ENCODE data around the gene DNAI2. TPM values are rescaled to one million over a fixed set of nuclear protein-coding genes. Genes with fewer than 3 reads are reported as not detected.

Gene DNAI2
- total RNA-seq, 1 experiment from 2014 or later: not detected

GRCh38 chr17:74235911-74236371, 38.1 kb upstream of the DNAI2 start:
- RAD21 ChIA-PET (ENCODE audit: low non-redundant PET in 1 of 2, low total read pairs in 2 of 2, uncharacterized antibody in 2 of 2, unreplicated experiment in 2 of 2): no interaction called here
- BruUV-seq (replicated peaks): no TSS peak
- peaks cover 0 to 2% of the 10 kb centered on the region in 2 experiments; a peak in 1 of 4 replicates for H3K36me3 ChIP-seq (ENCODE audit: control insufficient read depth in 1 of 2, insufficient read depth in 2 of 2, low read length in 2 of 2)
- no peak for DNase-seq (ENCODE audit: low read depth, low spot score)
- H3K9me2 ChIP-seq (ENCODE audit: insufficient read depth): no peaks in the 10 kb centered on the region
- TF ChIP-seq SRF (IDR thresholded peaks at IDR 0.05; ENCODE audit: low read depth) (no peak), POLR2A (IDR thresholded peaks at IDR 0.05; ENCODE audit: borderline replicate concordance, extremely low read depth, insufficient read depth, insufficient read length) (no peak), MAX (IDR thresholded peaks at IDR 0.05) (no peak), CEBPB (IDR thresholded peaks at IDR 0.05; ENCODE audit: low read depth) (no peak), EZH2phosphoT487 (IDR thresholded peaks at IDR 0.05; ENCODE audit: borderline replicate concordance) (no peak), POLR2AphosphoS5 (IDR thresholded peaks at IDR 0.05; ENCODE audit: low read depth, low read length) (no peak), ATF3 (IDR thresholded peaks at IDR 0.05) (no peak), FOSL1 (IDR thresholded peaks at IDR 0.05; ENCODE audit: low read depth) (no peak), SP1 (IDR thresholded peaks at IDR 0.05; ENCODE audit: low read depth) (no peak), CBX3 (IDR thresholded peaks at IDR 0.05; ENCODE audit: low read depth) (no peak), JUND (IDR thresholded peaks at IDR 0.05) (no peak), ZBTB33 (IDR thresholded peaks at IDR 0.05; ENCODE audit: extremely low read depth, insufficient replicate concordance, low read length) (no peak), TCF7L2 (IDR thresholded peaks at IDR 0.05; ENCODE audit: borderline replicate concordance, extremely low read depth, insufficient read depth, insufficient read length) (no peak), CTCF (IDR thresholded peaks at IDR 0.05 in 2 of 3, conservative IDR thresholded peaks at IDR 0.05 in 1 of 3; ENCODE audit: borderline replicate concordance in 1 of 3, insufficient read depth in 1 of 3, low read depth in 2 of 3, low read length in 2 of 3) (no peak)
- no peaks in the 10 kb centered on the region for H3K79me2 ChIP-seq (ENCODE audit: insufficient read depth, low read length)
- no peaks in the 10 kb centered on the region for H3K27me3 ChIP-seq (ENCODE audit: insufficient read depth, low read length)
- CTCF ChIA-PET: no interaction called here
- no peak overlapping the region for H2AFZ ChIP-seq (ENCODE audit: low read depth, low read length, poor library complexity, severe bottlenecking)
- no peak for ATAC-seq
- H3K9me3 ChIP-seq (ENCODE audit: control insufficient read depth in 1 of 2, insufficient read depth in 1 of 2, low read depth in 1 of 2, low read length in 2 of 2): no peaks in the 10 kb centered on the region
- H4K20me1 ChIP-seq (ENCODE audit: insufficient read depth): no peaks in the 10 kb centered on the region
- H3K4me2 ChIP-seq (ENCODE audit: low read length): no peak overlapping the region
- POLR2A ChIA-PET: no interaction called here
- H3K9ac ChIP-seq (ENCODE audit: low read length): no peak overlapping the region
- H3K27ac ChIP-seq (ENCODE audit: low read depth, low read length): no peak overlapping the region
- intact Hi-C loops (cut with micrococcal nuclease): no loop called here
- H3K4me3 ChIP-seq (replicated peaks in 1 of 2; ENCODE audit: low read depth in 1 of 2, low read length in 2 of 2): no peak overlapping the region
- no peaks in the 10 kb centered on the region for H3K4me1 ChIP-seq (ENCODE audit: control insufficient read depth in 1 of 2, insufficient read depth in 2 of 2, low read length in 2 of 2)

All from HCT116 (cell line).